Neutrophil (primary cell): ENCODE data around the gene GALNT13.

Source experiments
- H3K27ac ChIP-seq: fragments of 200-600 bp; sonication (generic); 2 replicates; pipeline ENCODE4 v1.5.1; 2016; ENCODE audit warnings: mild to moderate bottlenecking, moderate library complexity
- H3K27me3 ChIP-seq: fragments of 200-600 bp; sonication (generic); 2 replicates; pipeline ENCODE4 v1.6.0; 2016; ENCODE audit warnings: mild to moderate bottlenecking
- H3K36me3 ChIP-seq: fragments of 200-600 bp; sonication (generic); 2 replicates; pipeline ENCODE4 v1.5.1; 2017
- H3K4me1 ChIP-seq, 2 experiments: fragments of 200-600 bp in 1 of 2; sonication (generic) in 1 of 2; 1 replicate in 1 of 2; 2 replicates in 1 of 2; pipeline versions ENCODE4 v1.5.1 to v1.6.1; 2013 to 2016; ENCODE audit warnings: low read depth in 1 of 2, low read length in 1 of 2, mild to moderate bottlenecking in 1 of 2, moderate library complexity in 1 of 2; ENCODE audit not compliant: control insufficient read depth in 1 of 2, insufficient read depth in 1 of 2
- H3K4me3 ChIP-seq, 2 experiments: fragments of 200-600 bp in 1 of 2; sonication (generic) in 1 of 2; 1 replicate in 1 of 2; 2 replicates in 1 of 2; pipeline ENCODE4 v1.5.1; 2013 to 2016; ENCODE audit warnings: low read depth in 1 of 2, low read length in 1 of 2, mild to moderate bottlenecking in 1 of 2, moderate library complexity in 1 of 2
- H3K9me3 ChIP-seq: fragments of 200-600 bp; sonication (generic); 2 replicates; pipeline ENCODE4 v1.5.1; 2016
- TF ChIP-seq, protein P1 (sequence below): fragments of 200-600 bp; sonication (generic); IDR thresholded peaks from 2 replicates; pipeline ENCODE4 v1.5.1; 2016; ENCODE audit warnings: antibody characterized with exemption

The GALNT13 gene

DNA sequence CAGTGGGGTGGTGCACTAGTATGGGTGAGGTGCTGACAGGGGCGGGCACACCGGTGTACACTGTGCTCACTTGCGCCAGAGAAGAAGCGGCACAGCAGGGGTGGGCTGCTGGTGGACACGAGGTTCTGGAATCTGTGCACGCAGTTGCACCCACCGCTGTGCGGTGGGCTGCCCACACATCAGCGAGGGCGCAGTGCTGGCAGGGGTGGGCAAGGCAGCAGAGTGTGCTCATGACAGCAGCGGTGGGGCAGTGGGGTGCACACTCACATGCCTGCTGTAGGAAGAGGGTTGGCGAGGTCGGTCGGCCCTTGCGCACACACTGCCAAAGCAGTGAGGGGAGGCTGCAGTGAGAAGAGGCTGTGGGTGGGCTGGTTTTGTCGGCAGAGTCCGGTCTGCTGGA is 141.8 kb downstream of the GALNT13 start:
- Histone ChIP-seq H3K4me1 (no peaks in the 10 kb centered on the region), H3K9me3 (no peaks in the 10 kb centered on the region), H3K36me3 (no peaks in the 10 kb centered on the region), H3K4me3 (no peak overlapping the region), H3K27ac (no peak overlapping the region), H3K27me3 (no peaks in the 10 kb centered on the region)
- TF ChIP-seq, protein P1, sequence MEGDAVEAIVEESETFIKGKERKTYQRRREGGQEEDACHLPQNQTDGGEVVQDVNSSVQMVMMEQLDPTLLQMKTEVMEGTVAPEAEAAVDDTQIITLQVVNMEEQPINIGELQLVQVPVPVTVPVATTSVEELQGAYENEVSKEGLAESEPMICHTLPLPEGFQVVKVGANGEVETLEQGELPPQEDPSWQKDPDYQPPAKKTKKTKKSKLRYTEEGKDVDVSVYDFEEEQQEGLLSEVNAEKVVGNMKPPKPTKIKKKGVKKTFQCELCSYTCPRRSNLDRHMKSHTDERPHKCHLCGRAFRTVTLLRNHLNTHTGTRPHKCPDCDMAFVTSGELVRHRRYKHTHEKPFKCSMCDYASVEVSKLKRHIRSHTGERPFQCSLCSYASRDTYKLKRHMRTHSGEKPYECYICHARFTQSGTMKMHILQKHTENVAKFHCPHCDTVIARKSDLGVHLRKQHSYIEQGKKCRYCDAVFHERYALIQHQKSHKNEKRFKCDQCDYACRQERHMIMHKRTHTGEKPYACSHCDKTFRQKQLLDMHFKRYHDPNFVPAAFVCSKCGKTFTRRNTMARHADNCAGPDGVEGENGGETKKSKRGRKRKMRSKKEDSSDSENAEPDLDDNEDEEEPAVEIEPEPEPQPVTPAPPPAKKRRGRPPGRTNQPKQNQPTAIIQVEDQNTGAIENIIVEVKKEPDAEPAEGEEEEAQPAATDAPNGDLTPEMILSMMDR: no peak

DNA sequence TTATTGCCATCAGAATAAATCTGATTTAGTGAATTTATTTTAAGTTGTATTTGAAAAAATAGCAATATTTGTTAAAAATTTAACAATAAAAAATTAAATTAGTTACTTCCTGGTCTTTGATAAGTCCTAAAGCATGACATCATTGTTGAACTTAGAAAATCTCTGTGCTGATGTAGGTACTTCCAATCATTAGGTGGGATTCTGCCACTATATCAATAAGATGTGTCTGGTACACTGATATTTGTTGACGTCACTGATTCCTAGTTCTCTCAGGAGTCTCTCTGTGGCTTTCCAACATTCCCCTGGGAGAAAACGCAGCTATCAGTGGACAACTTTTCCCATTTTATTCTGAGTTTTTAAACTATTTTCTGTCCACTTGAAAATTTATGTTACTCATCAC is 143.5 kb downstream of the GALNT13 start:
- Histone ChIP-seq H3K9me3 (no peaks in the 10 kb centered on the region), H3K27ac (no peak overlapping the region), H3K27me3 (no peaks in the 10 kb centered on the region), H3K4me3 (no peak overlapping the region), H3K36me3 (no peaks in the 10 kb centered on the region), H3K4me1 (no peaks in the 10 kb centered on the region)
- TF ChIP-seq, protein P1: no peak

- no peak overlapping the region for H3K4me3 ChIP-seq
- no peaks in the 10 kb centered on the region for H3K9me3 ChIP-seq
- H3K27me3 ChIP-seq: no peaks in the 10 kb centered on the region
- H3K27ac ChIP-seq: no peak overlapping the region
- no peaks in the 10 kb centered on the region for H3K4me1 ChIP-seq
- TF ChIP-seq, protein P1: no peak
- no peaks in the 10 kb centered on the region for H3K36me3 ChIP-seq
Measured at GRCh38 chr2:154029504-154029903, 157.8 kb downstream of the GALNT13 start.

GRCh38 chr2:154032220-154032619 is 160.5 kb downstream of the GALNT13 start:
- no peaks in the 10 kb centered on the region for H3K36me3 ChIP-seq
- no peak overlapping the region for H3K4me3 ChIP-seq
- TF ChIP-seq, protein P1: no peak
- no peaks in the 10 kb centered on the region for H3K4me1 ChIP-seq
- H3K27ac ChIP-seq: no peak overlapping the region
- no peaks in the 10 kb centered on the region for H3K27me3 ChIP-seq
- H3K9me3 ChIP-seq: peaks cover 3% of the 10 kb centered on the region

DNA sequence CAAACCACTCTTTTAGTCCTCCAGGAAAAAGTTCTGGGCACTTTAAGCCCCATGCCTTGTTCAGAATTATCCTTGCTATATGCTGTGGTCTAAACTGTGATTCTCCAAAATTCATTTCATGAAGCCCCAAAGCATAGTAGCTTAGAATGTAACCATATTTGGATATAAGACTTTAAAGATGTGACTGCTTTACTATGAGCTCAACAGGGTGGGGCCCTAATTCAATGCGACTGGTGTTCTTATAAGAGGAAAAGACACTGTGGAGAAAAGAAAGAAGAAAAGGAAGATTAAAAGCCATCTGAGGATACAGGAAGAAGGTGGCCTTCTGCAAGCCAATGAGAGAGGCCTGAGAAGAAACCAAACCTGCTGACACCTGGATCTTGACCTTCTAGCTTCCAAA is 174.8 kb downstream of the GALNT13 start:
- Histone ChIP-seq H3K9me3 (no peaks in the 10 kb centered on the region), H3K36me3 (no peaks in the 10 kb centered on the region)
- TF ChIP-seq, protein P1: no peak

GRCh38 chr2:154048905-154049304 is 177.2 kb downstream of the GALNT13 start:
- TF ChIP-seq, protein P1: no peak
- Histone ChIP-seq H3K9me3 (no peaks in the 10 kb centered on the region), H3K36me3 (no peaks in the 10 kb centered on the region), H3K27ac (no peak overlapping the region), H3K4me3 (no peak overlapping the region), H3K4me1 (no peaks in the 10 kb centered on the region), H3K27me3 (no peaks in the 10 kb centered on the region)

More for the DNA sequence above, 174.8 kb downstream of the GALNT13 start:
- no peak overlapping the region for H3K4me3 ChIP-seq
- H3K27me3 ChIP-seq: no peaks in the 10 kb centered on the region
- H3K4me1 ChIP-seq: no peaks in the 10 kb centered on the region
- no peak overlapping the region for H3K27ac ChIP-seq
